ENCODE data around the gene CIRBP.

DNA sequence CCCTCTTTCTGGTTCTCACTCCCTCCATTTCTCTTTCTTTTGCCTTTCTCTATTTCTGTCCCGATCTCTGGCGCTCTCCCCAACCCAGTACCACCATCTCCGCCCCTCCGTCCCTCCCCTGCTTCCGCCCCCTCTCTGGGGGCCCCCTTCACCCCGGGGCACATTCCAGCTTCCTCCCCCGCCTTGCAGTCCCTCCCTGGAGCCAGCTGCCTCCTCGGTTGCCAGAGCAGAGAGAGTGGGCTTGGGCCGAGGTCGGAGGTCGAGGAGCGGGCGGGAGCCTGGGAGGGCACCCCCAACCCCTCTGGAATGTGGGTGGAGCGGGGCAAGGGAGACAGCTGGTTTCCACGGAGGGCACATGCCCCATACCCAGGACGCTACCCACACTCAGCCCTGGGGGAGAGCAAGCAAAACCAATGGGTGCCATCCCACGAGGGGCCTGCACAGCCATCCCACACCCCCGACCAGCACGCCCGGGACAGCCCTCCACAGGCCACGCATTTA lies 6.5 kb upstream of the CIRBP start:
- TF ChIP-seq POLR2AphosphoS5 (IDR thresholded peaks at IDR 0.05; ENCODE audit: low read depth, low read length) (peak; percentile 18; the same call in 1 of the 2 replicates), FOXP2 (optimal IDR thresholded peaks at IDR 0.05; ENCODE audit: borderline replicate concordance, extremely low read depth, extremely low read length, insufficient read depth) (no peak)
- TF ChIP-seq, protein P1, sequence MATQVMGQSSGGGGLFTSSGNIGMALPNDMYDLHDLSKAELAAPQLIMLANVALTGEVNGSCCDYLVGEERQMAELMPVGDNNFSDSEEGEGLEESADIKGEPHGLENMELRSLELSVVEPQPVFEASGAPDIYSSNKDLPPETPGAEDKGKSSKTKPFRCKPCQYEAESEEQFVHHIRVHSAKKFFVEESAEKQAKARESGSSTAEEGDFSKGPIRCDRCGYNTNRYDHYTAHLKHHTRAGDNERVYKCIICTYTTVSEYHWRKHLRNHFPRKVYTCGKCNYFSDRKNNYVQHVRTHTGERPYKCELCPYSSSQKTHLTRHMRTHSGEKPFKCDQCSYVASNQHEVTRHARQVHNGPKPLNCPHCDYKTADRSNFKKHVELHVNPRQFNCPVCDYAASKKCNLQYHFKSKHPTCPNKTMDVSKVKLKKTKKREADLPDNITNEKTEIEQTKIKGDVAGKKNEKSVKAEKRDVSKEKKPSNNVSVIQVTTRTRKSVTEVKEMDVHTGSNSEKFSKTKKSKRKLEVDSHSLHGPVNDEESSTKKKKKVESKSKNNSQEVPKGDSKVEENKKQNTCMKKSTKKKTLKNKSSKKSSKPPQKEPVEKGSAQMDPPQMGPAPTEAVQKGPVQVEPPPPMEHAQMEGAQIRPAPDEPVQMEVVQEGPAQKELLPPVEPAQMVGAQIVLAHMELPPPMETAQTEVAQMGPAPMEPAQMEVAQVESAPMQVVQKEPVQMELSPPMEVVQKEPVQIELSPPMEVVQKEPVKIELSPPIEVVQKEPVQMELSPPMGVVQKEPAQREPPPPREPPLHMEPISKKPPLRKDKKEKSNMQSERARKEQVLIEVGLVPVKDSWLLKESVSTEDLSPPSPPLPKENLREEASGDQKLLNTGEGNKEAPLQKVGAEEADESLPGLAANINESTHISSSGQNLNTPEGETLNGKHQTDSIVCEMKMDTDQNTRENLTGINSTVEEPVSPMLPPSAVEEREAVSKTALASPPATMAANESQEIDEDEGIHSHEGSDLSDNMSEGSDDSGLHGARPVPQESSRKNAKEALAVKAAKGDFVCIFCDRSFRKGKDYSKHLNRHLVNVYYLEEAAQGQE (IDR thresholded peaks at IDR 0.05; ENCODE audit: insufficient read depth in 1 of 2, low read depth in 2 of 2, low read length in 2 of 2), result no peak

Data from PFSK-1 (cell line).